Activated CD4-positive, alpha-beta T cell treated with anti-CD3 and anti-CD28 coated beads, Interleukin-2, Interleukin-6, amounts not matched to agents 100 ng/mL and 50 ng/mL, durations not matched to agents 16 hours and 8 hours (primary cell): ENCODE data around the gene SRCAP.

Experiments
- DNase-seq: peaks from one replicate; pipeline ENCODE4 v3.0.0-alpha.2; 2020

The SRCAP gene

GRCh38 chr16:30777591-30778297 is 78.8 kb downstream of the SRCAP start:
- no peak for DNase-seq

GRCh38 chr16:30778549-30779244 is 79.7 kb downstream of the SRCAP start:
- no peak for DNase-seq

- no peak for DNase-seq
These were observed 80.6 kb downstream of the SRCAP start for GRCh38 chr16:30779596-30779995.

- no peak for DNase-seq
These were observed 81.0 kb downstream of the SRCAP start for GRCh38 chr16:30780021-30780420.

GRCh38 chr16:30780549-30780948 is 81.6 kb downstream of the SRCAP start:
- no peak for DNase-seq

GRCh38 chr16:30782486-30783279 is 83.7 kb downstream of the SRCAP start:
- no peak for DNase-seq

GRCh38 chr16:30783280-30784109 is 84.5 kb downstream of the SRCAP start:
- no peak for DNase-seq

GRCh38 chr16:30784215-30784614 is 85.2 kb downstream of the SRCAP start:
- DNase-seq, result no peak

GRCh38 chr16:30785126-30786106 is 86.4 kb downstream of the SRCAP start:
- DNase-seq, result no peak

- DNase-seq, result no peak
These were observed 87.4 kb downstream of the SRCAP start for GRCh38 chr16:30786115-30786935.

GRCh38 chr16:30786936-30787612 is 88.1 kb downstream of the SRCAP start, which contains the start of gene ZNF629:
TSS of gene ZNF629 (minus strand) at chr16:30787205. CDS start at chr16:30784482, 2,723 bp downstream.
- no peak for DNase-seq

GRCh38 chr16:30787613-30788378 is 88.8 kb downstream of the SRCAP start:
- DNase-seq, result no peak
